Fibroblast of lung (primary cell): ENCODE results near the gene TAF11. TPM values are rescaled to one million over a fixed set of nuclear protein-coding genes. Genes with fewer than 3 reads are reported as not detected.

Experiments
- DNase-seq, 2 donors: peaks; one replicate each; pipeline versions ENCODE4 v3.0.0 to v3.0.0-alpha.2; 2010; ENCODE audit warnings: low read depth in 2 of 2
- H2AFZ ChIP-seq: 2 replicates; pipeline ENCODE4 v1.5.1; 2012; ENCODE audit warnings: low read length, control low read depth, inconsistent platforms
- H3K27ac ChIP-seq: 2 replicates; pipeline ENCODE4 v1.5.1; 2011; ENCODE audit warnings: low read length, control low read depth; ENCODE audit not compliant: insufficient read depth
- H3K27me3 ChIP-seq: 2 replicates; pipeline ENCODE4 v1.5.1; 2011; ENCODE audit warnings: mild to moderate bottlenecking, low read length; ENCODE audit not compliant: control insufficient read depth, insufficient read depth
- H3K36me3 ChIP-seq: 2 replicates; pipeline ENCODE4 v1.5.1; 2011; ENCODE audit warnings: low read length; ENCODE audit not compliant: control insufficient read depth, insufficient read depth
- H3K4me1 ChIP-seq: 2 replicates; pipeline ENCODE4 v1.5.1; 2011; ENCODE audit warnings: low read length; ENCODE audit not compliant: control insufficient read depth, insufficient read depth; ENCODE audit errors: extremely low read depth
- H3K4me2 ChIP-seq: 2 replicates; pipeline ENCODE4 v1.5.1; 2011; ENCODE audit warnings: low read length, control low read depth; ENCODE audit not compliant: insufficient read depth; ENCODE audit errors: extremely low read depth
- H3K4me3 ChIP-seq, 4 experiments: fragments of 200-600 bp in 1 of 4; sonication (generic) in 1 of 4; replicated peaks in 1 of 4; 2 replicates each; pipeline ENCODE4 v1.5.1; 2011 to 2016; ENCODE audit warnings: low read length in 4 of 4, low read depth in 3 of 4, mild to moderate bottlenecking in 3 of 4, control low read depth in 2 of 4, inconsistent platforms in 1 of 4, mixed read lengths in 1 of 4; ENCODE audit not compliant: insufficient read depth in 1 of 4; ENCODE audit errors: control extremely low read depth in 1 of 4
- H3K79me2 ChIP-seq: 2 replicates; pipeline ENCODE4 v1.5.1; 2012; ENCODE audit warnings: mild to moderate bottlenecking, low read length, inconsistent platforms; ENCODE audit not compliant: control insufficient read depth, insufficient read depth
- H3K9ac ChIP-seq: 2 replicates; pipeline ENCODE4 v1.5.1; 2011; ENCODE audit warnings: mild to moderate bottlenecking, low read length, control low read depth; ENCODE audit not compliant: insufficient read depth
- H3K9me3 ChIP-seq: 2 replicates; pipeline ENCODE4 v1.5.1; 2012; ENCODE audit warnings: low read depth, low read length; ENCODE audit not compliant: control insufficient read depth, insufficient read depth
- H4K20me1 ChIP-seq: 2 replicates; pipeline ENCODE4 v1.5.1; 2011; ENCODE audit warnings: low read length; ENCODE audit not compliant: control insufficient read depth, insufficient read depth; ENCODE audit errors: extremely low read depth
- CTCF ChIP-seq, 2 donors: IDR thresholded peaks in 1 of 2; conservative IDR thresholded peaks in 1 of 2; 1 replicate in 1 of 2; 2 replicates in 1 of 2; pipeline ENCODE4 v1.5.1; 2011 to 2012; ENCODE audit warnings: low read length in 2 of 2, control low read depth in 1 of 2, inconsistent platforms in 1 of 2, low read depth in 1 of 2, mild to moderate bottlenecking in 1 of 2
- EZH2 ChIP-seq: IDR thresholded peaks from 2 replicates; pipeline ENCODE4 v1.5.1; 2012; ENCODE audit warnings: low read length, control low read depth, mild to moderate bottlenecking; ENCODE audit errors: missing control alignments
- polyA plus RNA-seq, 2 donors: library from polyadenylated mRNA; depleted of rRNA in 1 of 2; stranded (reverse) in 1 of 2; unstranded in 1 of 2; fragments of >200 nt; gene quantifications; 2 replicates each; pipeline ENCODE4 v1.2.1, GENCODE V29; 2011 to 2012; ENCODE audit warnings: missing spikeins in 1 of 2
- total RNA-seq: library from RNA; depleted of rRNA; stranded (reverse); fragments of >200 nt; gene quantifications from 2 replicates; pipeline ENCODE4 v1.2.1, GENCODE V29; 2014

Gene TAF11
- total and polyA plus RNA-seq, 2 donors (not counting 1 experiment from before 2014, with no cell fraction given), result 13.9 to 35.6 TPM

DNA sequence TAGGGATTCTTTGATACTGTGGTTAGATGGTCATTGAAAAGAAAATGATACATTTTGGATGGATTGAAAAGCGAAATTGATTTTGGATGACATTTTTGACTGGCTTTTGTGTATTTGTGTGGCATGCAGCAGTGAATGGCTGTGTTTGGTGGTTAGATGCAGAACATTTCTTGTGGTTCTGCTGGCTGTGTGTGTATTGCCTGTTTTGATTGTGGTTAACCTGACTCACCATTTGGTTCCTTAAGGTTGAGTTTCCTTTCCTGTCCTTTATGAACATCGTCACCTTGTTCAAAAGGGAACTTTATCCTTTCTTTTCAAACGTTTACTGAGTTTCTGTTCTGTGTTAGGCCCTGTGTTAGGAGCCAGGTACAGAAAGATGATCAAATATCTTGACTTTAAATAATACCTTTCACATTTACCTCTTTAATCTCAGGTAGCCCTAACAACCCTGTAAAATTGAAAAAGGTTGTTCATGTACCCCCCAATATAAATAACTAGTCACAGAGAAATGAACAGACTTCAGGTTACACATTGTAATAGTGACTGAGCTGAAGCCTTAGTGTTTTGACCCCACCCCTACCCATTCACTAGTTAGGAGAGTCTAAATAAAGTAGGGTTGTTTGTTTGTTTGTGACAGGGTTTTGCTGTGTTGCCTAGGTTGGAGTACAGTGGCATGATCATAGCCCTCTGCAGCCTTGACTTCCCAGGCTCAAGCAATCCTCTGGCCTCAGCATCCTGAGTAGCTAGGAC, 25.0 kb upstream of the TAF11 start:
- Histone ChIP-seq H3K9ac (no peak overlapping the region), H3K27ac (no peak overlapping the region), H3K9me3 (no peaks in the 10 kb centered on the region), H3K4me1 (no peaks in the 10 kb centered on the region), H4K20me1 (no peaks in the 10 kb centered on the region), H2AFZ (no peak overlapping the region), H3K4me2 (no peak overlapping the region), H3K27me3 (no peaks in the 10 kb centered on the region), H3K4me3 (no peak overlapping the region), H3K36me3 (no peaks in the 10 kb centered on the region), H3K79me2 (no peaks in the 10 kb centered on the region)
- peak; percentile 59 to 90 for DNase-seq
- TF ChIP-seq EZH2 (no peak), CTCF (conservative IDR thresholded peaks at IDR 0.05 in 1 of 2, IDR thresholded peaks at IDR 0.05 in 1 of 2; ENCODE audit: low read depth in 1 of 2, low read length in 2 of 2) (no peak)

DNA sequence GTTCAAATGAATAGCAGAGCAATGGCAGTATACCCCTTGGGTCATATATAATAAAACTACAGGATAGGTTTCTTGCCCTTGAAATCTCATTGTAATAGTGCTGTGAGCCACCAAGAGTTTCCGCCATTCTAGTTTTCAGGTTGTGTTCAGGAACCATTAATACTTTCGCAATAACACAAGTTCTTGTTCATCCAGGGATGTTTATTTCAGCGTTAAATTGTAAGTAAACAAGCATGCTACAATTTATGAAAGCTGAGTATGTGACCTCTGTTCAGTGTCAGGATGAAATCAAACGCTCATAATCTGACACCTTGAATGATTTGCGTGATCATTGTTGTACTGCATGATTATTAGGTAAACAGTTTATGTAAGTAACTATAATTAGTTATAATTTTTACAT, 24.0 kb upstream of the TAF11 start:
- Histone ChIP-seq H3K9ac (no peak overlapping the region), H3K4me1 (no peaks in the 10 kb centered on the region), H4K20me1 (no peaks in the 10 kb centered on the region), H3K9me3 (no peaks in the 10 kb centered on the region), H2AFZ (no peak overlapping the region), H3K4me2 (no peak overlapping the region), H3K4me3 (no peak overlapping the region), H3K27ac (no peak overlapping the region), H3K79me2 (no peaks in the 10 kb centered on the region), H3K27me3 (no peaks in the 10 kb centered on the region), H3K36me3 (no peaks in the 10 kb centered on the region)
- DNase-seq, result no peak
- TF ChIP-seq CTCF (conservative IDR thresholded peaks at IDR 0.05 in 1 of 2, IDR thresholded peaks at IDR 0.05 in 1 of 2; ENCODE audit: low read depth in 1 of 2, low read length in 2 of 2) (no peak), EZH2 (no peak)

- TF ChIP-seq CTCF (conservative IDR thresholded peaks at IDR 0.05 in 1 of 2, IDR thresholded peaks at IDR 0.05 in 1 of 2; ENCODE audit: low read depth in 1 of 2, low read length in 2 of 2) (no peak), EZH2 (no peak)
- no peak overlapping the region for H3K27ac ChIP-seq
- no peaks in the 10 kb centered on the region for H3K36me3 ChIP-seq
- H3K79me2 ChIP-seq, result no peaks in the 10 kb centered on the region
- H3K4me1 ChIP-seq, result no peaks in the 10 kb centered on the region
- no peaks in the 10 kb centered on the region for H3K9me3 ChIP-seq
- H2AFZ ChIP-seq, result no peak overlapping the region
- H3K27me3 ChIP-seq, result no peaks in the 10 kb centered on the region
- no peaks in the 10 kb centered on the region for H4K20me1 ChIP-seq
- no peak for DNase-seq
- H3K4me2 ChIP-seq, result no peak overlapping the region
- no peak overlapping the region for H3K4me3 ChIP-seq
- H3K9ac ChIP-seq, result no peak overlapping the region
Observed at GRCh38 chr6:34909320-34909883, 21.6 kb upstream of the TAF11 start.
